HG03066 (cell line): ENCODE data around the gene EPN2.

Source experiments
- ATAC-seq: cut with Tn5 transposase; IDR thresholded peaks from one replicate; pipeline ENCODE4 v1.9.1; 2021; ENCODE audit warnings: low read depth; ENCODE audit not compliant: unreplicated experiment

The EPN2 gene

GRCh38 chr17:19238167-19238505 lies 970 bp downstream of the EPN2 start:
- ATAC-seq, result no peak

GRCh38 chr17:19239544-19239943 lies 2.4 kb downstream of the EPN2 start:
- no peak for ATAC-seq

- no peak for ATAC-seq
Measured at GRCh38 chr17:19242323-19242722, 5.2 kb downstream of the EPN2 start.

GRCh38 chr17:19242926-19243325 lies 5.8 kb downstream of the EPN2 start:
- ATAC-seq, result no peak

- no peak for ATAC-seq
Measured at GRCh38 chr17:19243838-19244237, 6.7 kb downstream of the EPN2 start.

GRCh38 chr17:19244357-19244756 lies 7.2 kb downstream of the EPN2 start:
- no peak for ATAC-seq

- no peak for ATAC-seq
Measured at GRCh38 chr17:19244781-19245180, 7.6 kb downstream of the EPN2 start.

GRCh38 chr17:19247473-19247872 lies 10.3 kb downstream of the EPN2 start:
- ATAC-seq, result no peak

GRCh38 chr17:19248151-19248927 lies 11.2 kb downstream of the EPN2 start:
- ATAC-seq, result no peak

- no peak for ATAC-seq
Measured at GRCh38 chr17:19248928-19249574, 11.9 kb downstream of the EPN2 start.

GRCh38 chr17:19249681-19250080 lies 12.5 kb downstream of the EPN2 start:
- no peak for ATAC-seq

GRCh38 chr17:19250421-19251173 lies 13.4 kb downstream of the EPN2 start:
- no peak for ATAC-seq

GRCh38 chr17:19253112-19253511 lies 15.9 kb downstream of the EPN2 start:
- ATAC-seq, result no peak

GRCh38 chr17:19254651-19255050 lies 17.5 kb downstream of the EPN2 start:
- no peak for ATAC-seq

- ATAC-seq, result no peak
Measured at GRCh38 chr17:19255279-19255678, 18.1 kb downstream of the EPN2 start.

- ATAC-seq, result no peak
Measured at GRCh38 chr17:19258371-19258770, 21.2 kb downstream of the EPN2 start.

GRCh38 chr17:19260958-19261357 lies 23.8 kb downstream of the EPN2 start:
- ATAC-seq, result no peak

- no peak for ATAC-seq
Measured at GRCh38 chr17:19261426-19261825, 24.3 kb downstream of the EPN2 start.

GRCh38 chr17:19262650-19263631 lies 25.8 kb downstream of the EPN2 start:
- ATAC-seq, result no peak

GRCh38 chr17:19263641-19264051 lies 26.5 kb downstream of the EPN2 start:
- no peak for ATAC-seq
